ENCODE measurements around the gene MCCD1. TPM values are rescaled to one million over a fixed set of nuclear protein-coding genes. Genes with fewer than 3 reads are reported as not detected.

Gene MCCD1
- total RNA-seq, 4 donors from 2014 or later: not detected

GRCh38 chr6:31573239-31574105 lies 44.7 kb downstream of the MCCD1 start:
- Histone ChIP-seq H3K36me3 (no peaks in the 10 kb centered on the region), H3K27me3 (peaks cover 0 to 6% of the 10 kb centered on the region in 2 donors), H3K27ac (peak overlapping the region in 1 of 4 donors; percentile 79), H3K4me3 (no peak overlapping the region), H3K9me3 (no peaks in the 10 kb centered on the region), H3K4me1 (peaks cover 0 to 11% (median 0%) of the 10 kb centered on the region in 4 donors)
- 81 to 84% methylated on average over 9 of the region's 9 CpGs for WGBS, 2 donors
- no peak for DNase-seq (ENCODE audit: low spot score in 2 of 2)
- no peak for TF ChIP-seq POLR2A (IDR thresholded peaks at IDR 0.05)
- no peak for TF ChIP-seq CTCF (IDR thresholded peaks at IDR 0.05)
- TF ChIP-seq EP300 (IDR thresholded peaks at IDR 0.05): no peak

GRCh38 chr6:31574106-31575061 lies 45.6 kb downstream of the MCCD1 start:
- H3K4me3 ChIP-seq: no peak overlapping the region
- 76 to 79% methylated on average over 14 of the region's 14 CpGs for WGBS, 2 donors
- no peak for TF ChIP-seq EP300 (IDR thresholded peaks at IDR 0.05)
- TF ChIP-seq POLR2A (IDR thresholded peaks at IDR 0.05): no peak
- TF ChIP-seq CTCF (IDR thresholded peaks at IDR 0.05): no peak
- H3K4me1 ChIP-seq: peaks cover 0 to 8% (median 0%) of the 10 kb centered on the region in 4 donors
- H3K9me3 ChIP-seq: no peaks in the 10 kb centered on the region
- DNase-seq (ENCODE audit: low spot score in 2 of 2): no peak
- no peak overlapping the region for H3K27ac ChIP-seq
- H3K36me3 ChIP-seq: no peaks in the 10 kb centered on the region
- H3K27me3 ChIP-seq: peaks cover 0 to 2% of the 10 kb centered on the region in 2 donors

- peaks cover 0 to 8% (median under 1%) of the 10 kb centered on the region in 4 donors for H3K4me1 ChIP-seq
- peak in 1 of 2 donors; percentile 41 for DNase-seq (ENCODE audit: low spot score in 2 of 2)
- H3K4me3 ChIP-seq: peak within 1 kb of the TSS in 3 of 4 donors; percentile 25 to 41 (median 37)
- H3K36me3 ChIP-seq: no peaks in the 10 kb centered on the region
- H3K9me3 ChIP-seq: no peaks in the 10 kb centered on the region
- no peaks in the 10 kb centered on the region for H3K27me3 ChIP-seq
- TF ChIP-seq POLR2A (IDR thresholded peaks at IDR 0.05): peak; percentile 22 to 33
- TF ChIP-seq CTCF (IDR thresholded peaks at IDR 0.05): no peak
- TF ChIP-seq EP300 (IDR thresholded peaks at IDR 0.05): no peak
- 57 to 73% methylated on average over 19 of the region's 19 CpGs for WGBS, 2 donors
- peak within 1 kb of the TSS in 2 of 4 donors; percentile 43 to 72 for H3K27ac ChIP-seq
Observed at GRCh38 chr6:31575335-31575901, 46.7 kb downstream of the MCCD1 start, which contains the start of gene TNF. Gene TNF, plus strand, starts transcription at chr6:31575565. Its CDS starts 177 bp downstream, at chr6:31575742.

- Histone ChIP-seq H3K27ac (peak overlapping the region in 2 of 4 donors; percentile 43 to 72), H3K9me3 (no peaks in the 10 kb centered on the region)
- 69% methylated on average over 8 of the region's 8 CpGs for WGBS, 2 donors
Observed at GRCh38 chr6:31575952-31576685, 47.4 kb downstream of the MCCD1 start.

More at GRCh38 chr6:31575952-31576685, 47.4 kb downstream of the MCCD1 start:
- Histone ChIP-seq H3K4me1 (peaks cover 0 to 8% (median 5%) of the 10 kb centered on the region in 4 donors), H3K36me3 (no peaks in the 10 kb centered on the region), H3K27me3 (no peaks in the 10 kb centered on the region), H3K4me3 (peak overlapping the region in 3 of 4 donors; percentile 25 to 41 (median 37))
- TF ChIP-seq EP300 (IDR thresholded peaks at IDR 0.05): no peak
- no peak for TF ChIP-seq POLR2A (IDR thresholded peaks at IDR 0.05)
- no peak for TF ChIP-seq CTCF (IDR thresholded peaks at IDR 0.05)
- DNase-seq (ENCODE audit: low spot score in 2 of 2): no peak
